BLaER1 (cell line): ENCODE measurements around the gene F11.
"Not testable (repeated sequence)": the region's sequence is repeated elsewhere in the genome, so short reads cannot be mapped to it uniquely, and the experiment has no call there.

Source experiments
- H3K27ac ChIP-seq: shearing (Covaris generic); formaldehyde crosslinking; 2 replicates; pipeline ENCODE4 v1.8.1; 2022
- H3K27me3 ChIP-seq: shearing (Covaris generic); formaldehyde crosslinking; 2 replicates; pipeline ENCODE4 v1.8.1; 2022
- H3K36me3 ChIP-seq: shearing (Covaris generic); formaldehyde crosslinking; 2 replicates; pipeline ENCODE4 v1.8.1; 2022
- H3K4me1 ChIP-seq: shearing (Covaris generic); formaldehyde crosslinking; 2 replicates; pipeline ENCODE4 v1.8.1; 2022
- H3K4me2 ChIP-seq: shearing (Covaris generic); formaldehyde crosslinking; 2 replicates; pipeline ENCODE4 v1.8.1; 2022
- H3K4me3 ChIP-seq: shearing (Covaris generic); formaldehyde crosslinking; 2 replicates; pipeline ENCODE4 v1.8.1; 2022
- H3K9ac ChIP-seq: shearing (Covaris generic); formaldehyde crosslinking; 2 replicates; pipeline ENCODE4 v1.8.1; 2022
- H3K9me3 ChIP-seq: shearing (Covaris generic); formaldehyde crosslinking; 2 replicates; pipeline ENCODE4 v1.8.1; 2022
- H4K20me1 ChIP-seq: shearing (Covaris generic); formaldehyde crosslinking; 2 replicates; pipeline ENCODE4 v1.8.1; 2022
- Cebpa-rat ChIP-seq: shearing (Covaris generic); IDR thresholded peaks from 2 replicates; pipeline ENCODE4 v1.8.1; 2022

F11 gene

GRCh38 chr4:186298031-186298647 is 32.1 kb downstream of the F11 start:
- Histone ChIP-seq H3K4me1 (no peaks in the 10 kb centered on the region), H3K27ac (no peak overlapping the region), H3K4me2 (no peak overlapping the region), H3K4me3 (no peak overlapping the region), H3K36me3 (no peaks in the 10 kb centered on the region), H3K9ac (no peak overlapping the region), H3K27me3 (peaks cover 12% of the 10 kb centered on the region), H3K9me3 (no peaks in the 10 kb centered on the region), H4K20me1 (no peaks in the 10 kb centered on the region)
- TF ChIP-seq Cebpa-rat = no peak

- Histone ChIP-seq H3K4me2 (no peak overlapping the region), H3K27me3 (peaks cover 12% of the 10 kb centered on the region), H3K4me3 (no peak overlapping the region), H4K20me1 (no peaks in the 10 kb centered on the region), H3K9me3 (no peaks in the 10 kb centered on the region), H3K27ac (no peak overlapping the region), H3K36me3 (no peaks in the 10 kb centered on the region), H3K9ac (no peak overlapping the region), H3K4me1 (no peaks in the 10 kb centered on the region)
- no peak for TF ChIP-seq Cebpa-rat
These were observed 33.3 kb downstream of the F11 start for GRCh38 chr4:186299291-186299690.

DNA sequence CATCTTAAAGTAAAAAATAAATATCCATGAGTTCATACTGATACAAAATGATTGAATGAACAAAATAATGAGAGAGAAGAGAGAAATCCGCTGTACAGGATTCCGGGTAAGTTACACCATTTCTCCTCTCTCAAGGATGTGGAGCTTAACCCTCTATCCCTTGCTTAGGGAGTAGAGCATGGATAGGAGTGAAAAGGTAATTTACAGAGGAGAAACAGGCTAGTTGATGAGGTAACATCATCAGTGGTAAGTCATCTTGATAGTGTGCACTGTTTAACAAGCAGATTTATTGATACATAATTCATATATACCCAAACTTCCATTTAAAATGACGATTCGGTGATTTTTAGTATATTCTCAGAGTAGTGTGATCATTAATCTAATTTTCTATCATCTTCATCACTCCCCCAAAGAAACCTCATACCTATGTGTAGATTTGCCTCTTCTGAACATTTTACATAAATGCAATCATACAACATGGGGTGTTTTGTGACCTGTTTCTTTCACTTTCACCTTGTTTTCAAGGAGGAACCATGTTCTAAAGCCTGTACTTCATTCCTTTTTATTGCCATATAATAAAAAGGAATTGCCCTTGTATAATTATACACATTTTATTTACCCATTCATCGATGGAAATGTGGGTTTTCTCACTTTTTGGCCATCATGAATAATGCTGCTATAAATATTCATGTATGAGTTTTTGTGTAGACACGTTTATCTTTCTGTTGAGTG is 34.8 kb downstream of the F11 start:
- Histone ChIP-seq H3K4me3 (no peak overlapping the region), H4K20me1 (no peaks in the 10 kb centered on the region), H3K27ac (no peak overlapping the region), H3K36me3 (no peaks in the 10 kb centered on the region), H3K9ac (no peak overlapping the region), H3K27me3 (peaks cover 12% of the 10 kb centered on the region), H3K4me1 (no peaks in the 10 kb centered on the region), H3K4me2 (no peak overlapping the region), H3K9me3 (no peaks in the 10 kb centered on the region)
- TF ChIP-seq Cebpa-rat = no peak

DNA sequence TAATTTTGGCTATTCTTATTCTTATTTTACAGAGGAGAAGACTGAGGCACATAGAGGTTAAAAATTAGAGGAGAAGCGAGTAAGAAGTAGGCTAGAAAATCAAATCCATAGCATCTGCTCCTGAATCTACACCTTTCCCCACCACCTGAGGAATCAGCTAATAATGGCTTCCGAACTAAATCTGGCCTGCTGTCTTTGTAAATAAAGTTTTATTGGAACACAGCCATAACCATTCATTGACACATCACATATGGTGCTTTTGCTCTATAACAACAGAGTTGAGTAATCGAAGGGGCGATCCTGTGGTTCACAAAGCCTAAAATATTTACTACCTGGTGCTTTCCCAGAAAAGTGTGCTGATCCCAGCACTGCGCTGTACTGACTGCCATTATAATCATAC is 38.2 kb downstream of the F11 start:
- TF ChIP-seq Cebpa-rat = no peak
- H3K27ac ChIP-seq = no peak overlapping the region
- no peaks in the 10 kb centered on the region for H4K20me1 ChIP-seq
- H3K36me3 ChIP-seq = no peaks in the 10 kb centered on the region
- no peaks in the 10 kb centered on the region for H3K9me3 ChIP-seq
- H3K4me1 ChIP-seq = no peaks in the 10 kb centered on the region
- no peak overlapping the region for H3K9ac ChIP-seq
- H3K27me3 ChIP-seq = no peaks in the 10 kb centered on the region; the same call in 1 of the 2 replicates
- no peak overlapping the region for H3K4me2 ChIP-seq
- H3K4me3 ChIP-seq = no peak overlapping the region

DNA sequence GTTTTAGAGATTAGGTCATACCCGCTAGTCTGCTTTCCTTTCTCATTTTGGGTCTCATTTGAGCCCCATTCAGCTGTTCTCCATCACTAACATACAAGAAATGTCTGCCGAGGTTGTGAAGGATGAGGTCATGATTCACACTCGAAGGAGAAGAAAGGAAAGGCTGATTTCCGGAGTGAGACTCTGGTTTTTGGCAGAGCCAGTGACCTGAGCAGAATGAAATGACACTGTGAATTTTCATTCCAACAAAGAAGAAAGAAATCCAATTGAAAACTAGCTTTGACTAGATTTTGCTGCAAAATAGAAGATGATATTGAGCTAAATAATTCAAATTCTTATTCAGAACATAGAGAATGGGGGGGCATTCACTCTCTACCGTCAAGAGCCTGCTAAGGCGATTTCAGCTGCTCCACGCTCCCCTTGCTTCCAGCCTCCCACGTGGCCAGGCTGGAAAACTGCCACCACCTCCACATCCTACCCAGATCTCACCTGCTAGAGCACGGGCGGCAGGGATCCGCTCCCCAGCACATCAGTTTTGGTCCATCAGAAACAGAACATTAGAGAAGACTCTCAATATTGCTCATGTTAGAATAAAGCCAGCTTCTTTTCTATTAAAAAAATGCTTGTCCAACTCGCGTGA is 39.0 kb downstream of the F11 start:
- Histone ChIP-seq H3K9me3 (no peaks in the 10 kb centered on the region), H3K4me2 (no peak overlapping the region), H3K27me3 (no peaks in the 10 kb centered on the region; the same call in 1 of the 2 replicates)

DNA sequence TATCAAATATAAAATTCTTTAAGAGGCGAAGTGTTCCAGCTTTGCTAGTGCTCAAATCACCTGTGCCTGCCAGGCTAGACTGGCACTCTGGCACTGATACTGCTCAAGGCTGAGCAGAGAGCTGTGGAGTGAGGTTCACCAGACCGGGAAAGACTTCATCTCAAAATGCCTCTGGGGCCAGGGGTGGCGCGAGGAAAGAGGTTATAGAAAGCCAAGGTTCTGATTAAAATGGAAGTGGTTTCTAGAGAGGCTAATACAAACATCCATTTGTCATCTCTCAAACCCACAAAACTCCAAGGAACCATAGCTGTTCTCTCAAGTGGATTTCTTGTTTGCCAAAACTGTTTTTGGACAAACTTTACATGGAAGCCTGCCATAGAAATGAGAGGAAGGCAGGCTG is 41.5 kb downstream of the F11 start:
- no peak overlapping the region for H3K9ac ChIP-seq
- H3K4me2 ChIP-seq = no peak overlapping the region
- H3K4me3 ChIP-seq = no peak overlapping the region
- no peaks in the 10 kb centered on the region for H4K20me1 ChIP-seq
- no peaks in the 10 kb centered on the region for H3K36me3 ChIP-seq
- no peaks in the 10 kb centered on the region for H3K27me3 ChIP-seq
- TF ChIP-seq Cebpa-rat = no peak
- H3K9me3 ChIP-seq = no peaks in the 10 kb centered on the region
- H3K4me1 ChIP-seq = no peaks in the 10 kb centered on the region
- no peak overlapping the region for H3K27ac ChIP-seq

More for the DNA sequence above, 39.0 kb downstream of the F11 start:
- Histone ChIP-seq H3K27ac (no peak overlapping the region), H3K4me3 (no peak overlapping the region), H3K36me3 (no peaks in the 10 kb centered on the region), H4K20me1 (no peaks in the 10 kb centered on the region), H3K9ac (no peak overlapping the region), H3K4me1 (no peaks in the 10 kb centered on the region)
- TF ChIP-seq Cebpa-rat = no peak

DNA sequence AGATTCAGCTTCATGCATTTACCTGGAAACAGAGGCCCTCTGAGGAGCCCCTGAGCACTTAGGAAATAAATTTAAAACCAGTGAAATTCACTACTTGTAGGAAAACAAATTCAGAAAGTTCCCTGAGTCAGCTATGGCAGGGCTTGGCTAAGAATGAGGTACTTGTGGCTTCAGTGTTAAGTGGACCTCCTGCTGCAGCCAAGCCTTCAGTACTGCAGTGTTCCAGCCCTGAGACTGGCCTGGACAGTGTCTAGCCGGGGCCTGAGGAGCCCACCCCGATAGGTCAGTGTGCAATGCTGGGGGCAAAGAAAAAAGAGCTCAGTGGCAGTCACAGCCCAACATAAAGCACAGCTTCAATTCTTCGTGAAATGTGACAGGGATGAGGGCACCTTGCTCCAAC is 41.9 kb downstream of the F11 start:
- H3K9ac ChIP-seq = no peak overlapping the region
- no peaks in the 10 kb centered on the region for H3K27me3 ChIP-seq
- no peaks in the 10 kb centered on the region for H3K36me3 ChIP-seq
- H4K20me1 ChIP-seq = no peaks in the 10 kb centered on the region
- no peaks in the 10 kb centered on the region for H3K4me1 ChIP-seq
- H3K4me3 ChIP-seq = no peak overlapping the region
- no peaks in the 10 kb centered on the region for H3K9me3 ChIP-seq
- H3K4me2 ChIP-seq = no peak overlapping the region
- no peak overlapping the region for H3K27ac ChIP-seq
- TF ChIP-seq Cebpa-rat = no peak

DNA sequence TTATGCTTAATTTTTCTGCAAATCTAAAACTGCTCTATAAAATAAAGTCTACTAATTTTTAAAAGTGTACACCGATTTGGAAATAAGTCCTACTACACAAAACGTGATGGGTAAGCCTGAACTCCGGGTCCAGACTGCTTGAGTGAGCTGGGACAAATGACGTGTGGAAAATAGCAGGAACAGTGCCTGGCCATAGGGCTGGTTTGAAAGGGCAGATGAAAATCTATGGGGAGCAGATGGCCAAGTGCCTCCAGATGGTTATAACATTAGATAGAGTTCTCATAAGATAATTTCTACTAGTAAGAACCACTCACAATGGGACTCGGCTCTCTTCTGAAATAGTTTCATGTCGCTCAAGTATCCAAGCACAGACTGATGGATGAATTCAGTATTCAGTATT is 52.5 kb downstream of the F11 start:
- Histone ChIP-seq H3K36me3 (no peaks in the 10 kb centered on the region), H3K9me3 (no peaks in the 10 kb centered on the region), H3K4me3 (no peak overlapping the region), H3K9ac (no peak overlapping the region), H3K4me2 (no peak overlapping the region), H3K4me1 (peaks cover 7% of the 10 kb centered on the region), H4K20me1 (no peaks in the 10 kb centered on the region), H3K27ac (no peak overlapping the region), H3K27me3 (no peaks in the 10 kb centered on the region)
- no peak for TF ChIP-seq Cebpa-rat

DNA sequence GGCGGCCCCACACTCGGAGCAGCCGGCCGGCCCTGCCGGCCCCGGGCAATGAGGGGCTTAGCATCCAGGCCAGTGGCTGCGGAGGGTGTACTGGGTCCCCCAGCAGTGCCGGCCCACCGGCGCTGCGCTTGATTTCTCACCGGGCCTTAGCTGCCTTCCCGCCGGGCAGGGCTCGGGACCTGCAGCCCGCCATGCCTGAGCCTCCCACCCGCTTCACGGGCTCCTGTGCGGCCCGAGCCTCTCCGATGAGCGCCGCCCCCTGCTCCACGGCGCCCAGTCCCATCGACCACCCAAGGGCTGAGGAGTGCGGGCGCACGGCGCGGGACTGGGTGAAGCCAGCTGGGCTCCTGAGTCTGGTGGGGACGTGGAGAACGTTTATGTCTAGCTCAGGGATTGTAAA is 58.7 kb downstream of the F11 start:
- H3K4me1 ChIP-seq, H3K4me2 ChIP-seq, H4K20me1 ChIP-seq, H3K4me3 ChIP-seq, H3K27me3 ChIP-seq, H3K9ac ChIP-seq, H3K27ac ChIP-seq, H3K9me3 ChIP-seq, H3K36me3 ChIP-seq: not testable (repeated sequence)

GRCh38 chr4:186326391-186326790 is 60.4 kb downstream of the F11 start:
- no peak overlapping the region for H3K4me2 ChIP-seq
- no peak for TF ChIP-seq Cebpa-rat
- H3K4me3 ChIP-seq = no peak overlapping the region
- no peaks in the 10 kb centered on the region for H3K4me1 ChIP-seq
- H3K9me3 ChIP-seq = peaks cover 8% of the 10 kb centered on the region; the same call in 1 of the 2 replicates
- no peaks in the 10 kb centered on the region for H3K27me3 ChIP-seq
- no peak overlapping the region for H3K27ac ChIP-seq
- no peaks in the 10 kb centered on the region for H3K36me3 ChIP-seq
- H3K9ac ChIP-seq = no peak overlapping the region
- H4K20me1 ChIP-seq = no peaks in the 10 kb centered on the region
